Activated CD4-positive, alpha-beta T cell treated with anti-CD3 and anti-CD28 coated beads for 4 hours (primary cell): Measurements from ENCODE around the gene HEATR1.
"Not testable (repeated sequence)": the region's sequence is repeated elsewhere in the genome, so short reads cannot be mapped to it uniquely, and the experiment has no call there.

Source experiments
- DNase-seq, 2 donors: peaks; one replicate each; pipeline ENCODE4 v3.0.0-alpha.2; 2020

The HEATR1 gene

DNA sequence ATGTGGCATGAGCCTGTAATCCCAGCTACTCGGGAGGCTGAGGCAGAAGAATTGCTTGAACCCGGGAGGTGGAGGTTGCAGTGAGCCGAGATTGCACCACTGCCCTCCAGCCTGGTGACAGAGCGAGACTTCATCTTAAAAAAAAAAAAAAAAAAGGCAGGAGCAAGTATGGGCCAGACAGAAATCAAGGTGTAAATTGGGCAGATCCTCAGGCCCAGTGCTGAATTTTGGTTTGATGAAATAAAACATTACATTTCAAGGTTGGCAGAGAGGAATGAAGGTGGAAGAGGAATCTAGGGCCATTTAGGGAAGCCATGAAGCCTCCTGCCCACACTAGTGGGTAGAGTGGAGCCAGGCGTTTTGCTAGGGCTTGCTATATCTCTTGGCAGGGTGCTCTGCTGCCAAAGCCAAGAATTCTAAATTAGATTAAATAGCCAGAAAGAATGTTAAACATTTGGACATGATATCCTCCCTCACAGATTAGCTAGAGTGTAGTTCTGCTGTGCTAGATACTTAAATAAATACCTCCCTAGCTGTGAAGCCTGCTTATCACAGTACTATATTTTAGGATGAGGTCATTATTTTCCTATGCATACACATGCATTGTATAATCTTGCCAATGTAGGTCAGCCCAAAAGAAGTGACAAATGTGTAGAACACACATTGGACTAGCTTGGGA, 97.2 kb downstream of the HEATR1 start:
- no peak for DNase-seq

DNA sequence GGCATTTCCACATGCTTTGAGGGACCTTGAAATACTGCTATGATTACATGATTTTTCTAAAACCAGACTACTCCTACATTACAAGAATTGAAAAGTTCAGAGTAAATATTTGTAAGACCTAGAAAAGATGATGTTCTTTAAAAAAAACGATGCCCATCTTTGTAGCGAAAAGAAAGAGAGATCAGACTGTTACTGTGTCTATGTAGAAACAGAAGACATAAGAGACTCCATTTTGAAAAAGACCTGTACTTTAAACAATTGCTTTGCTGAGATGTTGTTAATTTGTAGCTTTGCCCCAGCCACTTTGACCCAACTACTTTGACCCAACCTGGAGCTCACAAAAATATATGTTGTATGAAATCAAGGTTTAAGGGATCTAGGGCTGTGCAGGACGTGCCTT, 100.0 kb downstream of the HEATR1 start:
- DNase-seq: not testable (repeated sequence)

DNA sequence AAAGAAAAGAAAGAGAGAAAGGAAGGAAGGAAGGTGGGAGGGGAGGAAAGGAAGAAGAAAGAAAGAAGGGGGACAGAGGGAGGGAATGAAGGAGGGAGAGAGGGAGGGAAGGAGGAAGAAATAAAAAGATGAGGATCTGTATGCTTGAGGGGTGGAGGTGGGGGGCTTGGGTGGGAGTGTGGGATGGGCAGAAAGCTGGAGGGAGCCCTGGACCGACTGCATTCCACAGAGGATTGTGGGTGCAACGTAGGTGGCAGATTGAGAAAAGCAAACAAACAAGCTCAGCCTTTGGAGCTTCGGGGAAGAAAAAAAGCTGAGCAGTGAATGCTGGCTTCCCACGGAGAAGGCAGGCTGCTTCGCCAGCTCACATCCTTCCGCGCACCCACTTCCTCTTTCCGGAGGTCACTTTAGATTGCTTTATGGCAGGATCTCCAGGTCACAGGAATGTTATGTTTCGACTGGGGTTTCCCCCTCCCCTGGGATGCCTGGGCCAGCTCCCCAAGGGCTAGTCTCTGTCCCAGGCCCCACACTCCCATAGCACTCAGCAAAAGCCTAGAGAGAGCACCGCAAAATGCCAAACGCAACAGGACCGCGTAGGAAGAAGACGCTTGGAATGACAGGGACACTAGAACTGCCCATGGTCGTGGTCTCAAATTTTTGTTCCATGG, 101.2 kb downstream of the HEATR1 start:
- DNase-seq: no peak

DNA sequence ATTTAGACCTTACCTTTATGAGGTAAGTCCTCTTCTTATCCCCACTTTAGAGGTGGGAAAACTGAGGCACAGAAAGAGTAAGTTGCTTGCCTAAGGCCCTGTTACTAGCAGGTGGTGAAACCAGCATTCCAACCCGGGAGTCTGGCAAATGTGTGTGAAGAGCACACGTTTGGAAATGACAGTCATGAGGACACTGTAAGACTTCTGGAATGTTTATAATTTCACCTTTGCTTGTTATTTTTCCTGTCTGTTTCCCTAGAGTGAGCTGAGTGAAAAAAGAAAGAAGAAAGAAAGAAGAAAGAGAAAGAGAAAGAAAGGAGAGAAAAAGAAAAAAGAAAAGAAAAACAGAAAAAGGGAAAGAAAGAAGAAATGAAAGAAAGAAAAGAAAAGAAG, 101.7 kb downstream of the HEATR1 start:
- DNase-seq: no peak

DNA sequence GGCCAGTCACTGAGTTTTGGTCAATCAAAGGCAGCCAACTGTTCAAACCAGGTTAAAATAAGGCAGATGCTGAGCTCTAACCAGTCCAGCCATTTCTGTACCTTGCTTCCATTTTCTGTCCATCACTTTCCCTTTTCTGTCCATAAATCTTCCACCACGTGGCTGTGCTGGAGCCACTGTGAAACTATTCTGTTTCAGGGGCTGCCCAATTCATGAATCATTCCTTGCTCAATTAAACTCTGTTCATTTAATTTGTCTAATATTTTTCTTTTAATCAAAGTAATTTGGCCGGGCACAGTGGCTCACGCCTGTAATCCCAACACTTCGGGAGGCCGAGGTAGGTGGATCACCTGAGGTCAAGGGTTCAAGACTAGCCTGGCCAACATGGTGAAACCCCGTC, 103.2 kb downstream of the HEATR1 start:
- no peak for DNase-seq
